ENCODE measurements around the gene SKIC2. TPM values are rescaled to one million over a fixed set of nuclear protein-coding genes. Genes with fewer than 3 reads are reported as not detected.

Gene SKIC2
- total and polyA plus RNA-seq, 10 of the 15 experiments (the other 5 are each of a cell fraction or from before 2014, with no cell fraction given) = 3.3 to 79.2 (median 32.5) TPM

- TF ChIP-seq PBX3 (IDR thresholded peaks at IDR 0.05; ENCODE audit: insufficient replicate concordance, low read depth, low read length) (no peak), DPF2 (IDR thresholded peaks at IDR 0.05) (peak; percentile 33; the same call in 1 of the 2 replicates), NR2C2 (IDR thresholded peaks at IDR 0.05; ENCODE audit: borderline replicate concordance, control insufficient read depth, insufficient read length, low read depth) (no peak), NRF1 (conservative IDR thresholded peaks at IDR 0.05; ENCODE audit: low read depth, low read length) (0 out of 2 replicates have a peak, but pooled peaks have one; percentile 2), PKNOX1 (IDR thresholded peaks at IDR 0.05) (peak; percentile 78), BMI1 (IDR thresholded peaks at IDR 0.05; ENCODE audit: borderline replicate concordance) (peak; percentile 100), ZNF592 (IDR thresholded peaks at IDR 0.05) (no peak), IRF5 (IDR thresholded peaks at IDR 0.05; ENCODE audit: borderline replicate concordance) (no peak), USF1 (IDR thresholded peaks at IDR 0.05; ENCODE audit: borderline replicate concordance, extremely low read length, insufficient read depth, low read depth, low read length) (peak; percentile 38), E2F8 (IDR thresholded peaks at IDR 0.05; ENCODE audit: low read depth, partially characterized antibody) (peak; percentile 92), KAT2A (conservative IDR thresholded peaks at IDR 0.05; ENCODE audit: control insufficient read depth, low read depth, low read length) (no peak), NFXL1 (IDR thresholded peaks at IDR 0.05; ENCODE audit: borderline replicate concordance) (no peak), SKIL (IDR thresholded peaks at IDR 0.05; ENCODE audit: low read depth, poor library complexity, severe bottlenecking) (peak; percentile 54)
Measured at GRCh38 chr6:31971993-31972708, 13.2 kb downstream of the SKIC2 start, which contains the start of gene DXO (continued).

Measured in GM12878 (cell line).